ENCODE results near the gene C20orf141.
"Not testable (repeated sequence)": the region's sequence is repeated elsewhere in the genome, so short reads cannot be mapped to it uniquely, and the experiment has no call there.

The C20orf141 gene

DNA sequence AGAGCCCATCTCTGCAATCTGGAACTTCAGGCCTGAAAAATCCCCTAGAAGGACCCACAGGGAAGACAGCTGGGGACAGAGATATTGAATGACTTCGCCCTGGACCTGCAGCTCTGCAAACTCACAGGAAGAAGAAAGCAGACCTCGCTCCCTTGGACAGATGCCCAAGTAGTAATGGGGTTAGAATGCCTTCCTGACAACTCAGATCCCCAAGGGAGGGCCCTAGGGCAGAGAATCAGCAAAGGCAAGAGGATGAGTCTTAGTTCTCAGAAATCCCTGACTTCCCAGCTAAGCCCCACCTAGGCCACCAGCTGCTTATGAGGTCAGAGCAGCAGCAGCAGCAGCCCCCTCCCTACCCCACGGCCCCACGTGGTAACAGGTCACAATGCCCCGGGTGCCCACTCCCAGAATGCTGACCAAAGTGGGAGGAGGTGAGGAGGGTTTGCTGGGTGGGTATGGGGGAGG lies at the start of gene C20orf141:
Gene C20orf141, plus strand, starts transcription at position 401 of the 465 bp plus-strand sequence. CDS start 198 bp downstream, outside the sequence.
- DNase-seq = peak; percentile 69 to 73

DNA sequence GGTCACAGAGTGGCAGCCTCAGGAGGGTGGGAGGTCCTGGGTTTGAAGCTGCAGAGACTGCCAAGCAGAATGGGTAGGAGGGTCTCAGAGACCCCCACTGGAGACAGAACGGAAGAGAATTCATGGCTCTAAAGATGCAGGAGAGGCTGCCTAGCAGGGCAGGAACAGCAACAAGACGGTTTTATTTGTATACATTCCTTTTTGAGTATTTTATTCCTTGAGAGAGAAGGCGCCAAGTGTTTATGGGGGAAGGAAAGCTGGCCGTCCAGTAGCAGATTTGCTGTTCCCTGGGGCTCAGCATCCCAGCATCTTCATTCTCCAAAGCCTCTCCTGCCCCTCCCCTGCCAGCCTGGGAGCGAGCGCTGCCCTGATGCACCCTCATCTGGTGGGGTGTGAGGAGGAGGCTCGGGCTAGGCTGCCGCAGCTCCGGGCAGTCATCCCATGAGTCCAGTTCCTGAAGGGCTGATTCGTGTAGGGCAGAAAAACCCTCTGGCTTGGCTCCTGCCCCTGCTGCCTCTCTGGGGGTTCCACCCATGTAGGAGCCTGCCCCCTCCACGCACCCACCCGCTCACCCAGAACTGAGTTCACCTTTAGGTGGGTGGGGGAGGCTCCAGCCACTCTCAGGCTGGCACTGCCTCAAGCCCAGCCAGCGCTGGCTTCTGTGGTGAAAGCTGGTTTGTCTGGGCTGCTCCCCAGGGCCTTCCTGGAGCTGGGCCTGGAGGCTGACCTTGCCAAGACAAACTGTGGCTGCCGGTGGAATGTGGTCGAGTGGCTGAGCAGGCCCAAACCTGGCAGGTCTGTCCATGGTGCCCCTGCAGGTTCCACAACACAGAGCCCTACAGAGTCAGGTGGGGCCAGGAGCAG lies 46.8 kb upstream of the C20orf141 start:
- DNase-seq = no peak

- DNase-seq = no peak
These were observed 46.2 kb upstream of the C20orf141 start for GRCh38 chr20:2768632-2769015.

- DNase-seq = not testable (repeated sequence)
These were observed 44.7 kb upstream of the C20orf141 start for GRCh38 chr20:2770091-2770490.

DNA sequence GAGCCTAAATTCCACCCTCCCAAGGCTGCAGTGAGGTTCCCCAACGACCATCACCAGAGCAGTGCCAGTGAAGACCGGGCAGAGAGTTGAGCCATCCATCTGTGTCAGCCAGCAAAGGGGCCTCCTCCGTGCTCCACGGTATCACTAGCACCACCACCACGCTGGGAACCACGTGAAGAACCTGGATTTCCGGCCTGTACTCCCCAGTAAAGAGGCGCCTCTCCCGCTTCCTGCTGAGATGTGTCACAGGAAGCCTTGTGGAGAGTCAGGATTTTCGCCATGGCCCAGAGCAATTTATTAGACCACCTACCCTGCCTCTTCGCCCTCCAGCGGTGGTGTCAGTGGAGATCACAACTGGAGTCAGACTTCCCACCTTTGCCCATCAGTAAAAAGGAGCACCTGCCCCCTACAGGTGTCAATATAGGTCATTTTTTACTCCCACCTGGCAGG lies 43.1 kb upstream of the C20orf141 start:
- DNase-seq = peak; percentile 75 to 81

DNA sequence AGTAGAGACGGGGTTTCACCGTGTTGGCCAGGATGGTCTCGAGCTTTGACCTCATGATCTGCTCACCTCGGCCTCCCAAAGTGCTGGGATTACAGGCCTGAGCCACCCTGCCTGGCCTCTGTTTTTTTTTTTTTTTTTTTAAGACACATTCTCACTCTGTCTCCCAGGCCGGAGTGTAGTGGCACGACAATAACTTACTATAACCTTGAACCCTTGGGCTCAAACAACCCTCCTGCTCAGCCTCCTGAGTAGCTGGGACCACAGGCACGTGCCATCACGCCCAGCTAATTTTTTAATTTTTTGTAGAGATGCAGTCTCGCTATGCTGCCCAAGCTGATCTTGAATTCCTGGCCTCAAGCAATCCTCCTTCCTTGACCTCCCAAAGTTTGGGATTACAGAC lies 41.0 kb upstream of the C20orf141 start:
- no peak for DNase-seq

DNA sequence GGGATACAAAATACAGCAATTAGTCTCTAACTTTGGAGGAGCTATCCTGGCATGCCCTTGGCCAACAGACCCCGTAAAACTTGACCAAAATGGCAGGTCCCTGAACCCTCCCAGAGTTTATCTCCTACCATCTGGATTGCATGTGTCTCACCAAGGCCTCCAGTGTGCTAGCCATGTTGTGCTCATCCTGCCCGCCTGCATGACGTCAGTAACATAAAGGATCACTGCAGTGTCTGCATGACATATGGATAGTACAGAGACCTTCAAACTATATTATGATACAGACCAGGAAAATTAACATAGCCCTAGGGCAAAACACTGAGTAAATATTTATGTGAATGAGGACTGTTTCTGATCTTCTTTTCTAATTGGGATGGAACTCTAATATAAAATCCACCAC lies 39.6 kb upstream of the C20orf141 start:
- DNase-seq = no peak

DNA sequence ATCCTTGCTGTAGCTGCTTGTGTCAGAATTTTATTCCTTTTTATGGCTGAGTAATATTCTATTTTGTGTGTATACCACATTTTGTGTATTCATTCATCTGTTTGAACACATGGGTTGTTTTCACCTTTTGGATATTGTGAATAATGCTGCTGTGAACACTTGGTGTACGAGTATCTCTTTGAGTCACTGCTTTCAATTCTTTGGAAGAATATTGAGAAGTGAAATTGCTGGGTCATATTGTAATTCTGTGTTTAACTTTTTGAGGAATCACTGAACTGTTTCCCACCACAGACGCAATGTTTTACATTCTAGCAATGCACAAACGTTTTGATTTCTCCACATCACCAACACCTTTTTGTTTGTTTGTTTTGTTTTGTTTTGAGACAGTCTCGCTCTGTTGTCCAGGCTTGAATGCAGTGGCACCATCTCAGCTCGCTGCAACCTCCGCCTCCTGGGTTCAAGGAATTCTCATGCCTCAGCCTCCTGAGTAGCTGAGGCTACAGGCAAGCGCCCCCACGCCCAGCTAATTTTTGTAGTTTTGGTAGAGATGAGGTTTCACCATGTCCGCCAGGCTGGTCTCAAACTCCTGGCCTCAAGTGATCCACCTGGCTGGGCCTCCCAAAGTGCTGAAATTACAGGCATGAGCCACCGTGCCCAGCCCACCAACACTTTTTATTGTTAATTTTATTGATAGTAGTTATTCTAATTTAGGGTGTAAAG lies 36.0 kb upstream of the C20orf141 start:
- no peak for DNase-seq

DNA sequence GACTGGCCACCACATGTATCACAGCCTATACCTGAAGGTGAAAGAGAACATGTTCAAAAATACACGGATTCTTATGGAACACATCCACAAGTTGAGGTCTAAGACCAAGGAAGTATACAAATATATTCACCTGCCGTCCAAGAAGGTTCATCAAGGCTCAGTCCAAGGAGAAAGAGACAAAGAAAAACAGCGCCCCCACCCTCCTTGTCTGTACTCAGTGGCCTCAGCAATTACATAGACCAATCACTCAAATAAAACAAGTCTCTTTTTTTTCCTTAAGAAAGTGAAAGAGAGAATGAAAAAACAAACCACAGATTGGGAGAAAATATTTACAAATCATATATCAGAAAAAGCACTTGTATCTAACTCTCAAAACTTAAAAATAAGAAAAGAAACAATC lies 33.8 kb upstream of the C20orf141 start:
- no peak for DNase-seq

DNA sequence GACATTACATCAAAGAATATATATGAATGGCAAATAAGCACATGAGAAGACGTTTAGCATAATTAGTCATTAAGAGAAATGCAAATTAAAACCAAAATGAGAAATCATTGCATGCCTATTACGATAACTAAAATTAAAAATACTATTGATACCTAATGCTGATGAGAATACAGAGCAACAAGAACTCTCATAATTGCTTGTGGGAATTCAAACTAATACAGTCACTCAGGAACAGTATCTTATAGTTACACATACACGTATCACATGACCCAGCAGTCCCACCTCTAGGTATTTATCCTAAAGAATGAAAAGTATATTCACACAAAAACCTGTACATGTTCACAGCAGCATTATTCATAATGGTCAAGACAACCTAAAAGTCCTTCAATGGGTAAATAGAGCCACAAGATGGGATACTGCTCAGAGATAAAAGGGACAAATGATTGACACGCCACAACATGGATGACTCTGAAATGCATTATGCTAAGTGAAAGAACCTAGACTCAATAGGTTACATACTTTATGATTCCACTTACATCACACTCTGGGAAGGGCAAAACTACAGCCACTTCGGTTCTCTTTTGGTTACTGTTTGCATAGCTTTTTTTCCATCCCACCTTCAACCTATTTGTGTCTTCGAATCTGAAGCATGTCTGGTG lies 30.8 kb upstream of the C20orf141 start:
- no peak for DNase-seq

DNA sequence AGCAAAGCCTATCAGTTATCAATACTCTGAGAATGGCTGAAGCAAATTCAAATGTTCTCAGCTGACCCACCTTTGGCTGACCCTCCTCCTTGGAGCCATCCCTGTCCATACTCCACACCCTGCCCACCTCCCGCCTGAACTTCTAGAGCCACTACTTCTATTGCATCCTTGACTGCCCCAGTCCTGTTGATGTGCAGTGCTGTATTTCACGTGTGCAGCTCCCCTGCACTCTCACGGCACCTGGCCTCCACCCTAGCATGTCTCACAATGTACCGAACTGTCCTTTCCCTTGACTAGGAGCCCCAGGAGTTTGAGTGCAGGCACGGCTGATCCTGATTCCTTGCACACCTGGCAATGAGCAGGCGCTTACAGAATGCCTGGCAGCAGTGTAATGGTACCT lies 21.3 kb upstream of the C20orf141 start:
- no peak for DNase-seq

DNA sequence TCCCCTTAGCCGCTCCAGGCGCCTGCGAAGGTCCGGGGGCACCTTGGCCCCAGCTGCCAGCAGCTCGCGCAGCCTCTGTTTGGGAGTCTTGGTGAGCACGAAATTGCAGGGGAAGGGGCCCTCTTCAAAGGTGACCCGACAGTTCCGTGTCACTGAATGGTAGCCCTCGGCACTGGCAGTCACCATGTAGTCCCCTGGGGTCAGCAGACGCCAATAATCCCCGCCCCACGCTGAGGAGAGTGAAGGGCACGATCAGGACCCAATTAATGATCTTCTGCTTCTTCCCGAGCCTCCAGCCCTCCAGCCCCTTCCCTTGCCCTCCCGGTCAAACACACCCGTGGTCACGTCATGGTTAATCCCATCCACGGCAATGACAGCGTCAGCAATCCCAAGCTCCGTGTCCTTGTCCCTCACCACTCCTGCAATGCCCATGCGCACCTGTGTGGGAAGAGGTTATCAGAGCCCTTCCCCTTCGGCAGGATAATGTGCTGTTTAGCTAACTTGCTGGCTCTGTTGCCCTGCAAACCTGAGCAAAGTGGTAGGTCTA lies 20.5 kb upstream of the C20orf141 start:
- no peak for DNase-seq

- DNase-seq = no peak
These were observed 19.8 kb upstream of the C20orf141 start for GRCh38 chr20:2794866-2795447.

- DNase-seq = no peak
These were observed 19.3 kb upstream of the C20orf141 start for GRCh38 chr20:2795451-2795850.

- DNase-seq = no peak
These were observed 18.7 kb upstream of the C20orf141 start for GRCh38 chr20:2796011-2796660.

DNA sequence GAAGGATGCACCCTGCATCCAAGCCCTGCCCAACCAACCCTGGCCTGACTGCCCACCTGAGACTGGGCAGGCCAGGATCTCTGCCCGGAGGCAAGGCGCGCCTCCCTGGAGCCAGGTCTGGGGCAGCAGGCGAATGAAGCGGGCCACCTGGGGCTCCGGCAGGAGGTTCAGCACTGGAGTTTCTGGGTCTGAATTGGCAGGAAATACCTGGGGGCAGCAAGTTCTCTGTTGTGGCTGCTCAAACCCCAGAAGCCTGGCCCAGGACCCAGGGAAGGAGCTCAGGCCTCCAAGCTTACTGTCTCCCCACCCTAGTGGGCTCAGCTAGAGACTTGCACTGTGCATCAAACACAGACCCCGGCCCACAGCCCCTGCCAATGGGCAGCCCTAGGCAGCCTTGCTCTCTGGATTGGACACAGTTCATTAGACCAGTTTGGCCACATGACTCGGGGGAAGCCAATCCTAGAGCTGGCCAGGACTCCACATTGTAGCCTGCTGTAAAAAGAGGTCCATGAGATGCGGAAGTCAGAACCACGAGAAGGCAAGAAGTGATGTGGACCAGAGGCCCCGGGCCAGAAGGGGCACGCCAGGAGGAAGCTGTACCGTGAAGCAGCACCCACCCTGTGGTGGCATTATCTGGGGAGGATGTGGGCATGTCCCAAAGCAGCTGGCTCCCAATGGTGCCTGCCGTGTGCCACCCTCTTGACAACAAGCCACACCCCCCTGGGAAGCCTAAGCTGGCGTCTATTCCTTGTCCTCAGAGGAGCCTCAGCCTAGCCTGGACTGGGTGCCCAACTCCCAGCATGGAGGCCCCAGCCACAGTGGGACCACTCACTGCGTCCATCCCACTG lies 17.4 kb upstream of the C20orf141 start:
- DNase-seq = no peak

- no peak for DNase-seq
These were observed 16.5 kb upstream of the C20orf141 start for GRCh38 chr20:2798095-2798805.

DNA sequence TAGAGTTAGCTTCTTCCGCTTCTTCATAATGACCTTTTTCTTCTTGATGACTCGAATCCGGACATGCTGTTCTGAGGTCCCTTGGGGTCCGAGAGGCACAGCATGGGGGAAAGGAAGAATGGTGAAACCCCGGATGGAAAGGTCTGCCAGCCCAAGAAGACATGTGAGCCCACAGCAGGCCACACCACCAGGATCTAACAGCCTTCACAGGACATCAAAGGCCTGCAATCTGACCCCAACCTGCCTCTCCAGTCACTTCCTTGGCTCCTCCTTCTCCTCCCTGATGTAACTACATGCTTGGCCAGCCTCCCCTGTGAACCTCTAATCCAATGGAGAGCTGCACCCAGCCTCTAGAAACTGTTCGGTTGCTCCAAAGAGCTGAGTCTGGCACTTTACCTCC lies 16.0 kb upstream of the C20orf141 start:
- peak; percentile 15 to 19 for DNase-seq

- DNase-seq = no peak
These were observed 15.5 kb upstream of the C20orf141 start for GRCh38 chr20:2799271-2799670.

GRCh38 chr20:2799688-2800520 lies 14.9 kb upstream of the C20orf141 start:
- no peak for DNase-seq
